Right renal cortex interstitium (tissue), 3 donors: Measurements from ENCODE around the gene PADI6. TPM values are rescaled to one million over a fixed set of nuclear protein-coding genes. Genes with fewer than 3 reads are reported as not detected.
A peak's percentile ranks its signal among the peaks of the same experiment; 100 is the strongest.
"Not testable (repeated sequence)": the region's sequence is repeated elsewhere in the genome, so short reads cannot be mapped to it uniquely, and the experiment has no call there.

Experiments
- DNase-seq, 3 donors: peaks; one replicate each; pipeline ENCODE4 v3.0.0-alpha.2; 2013; ENCODE audit warnings: low read depth in 3 of 3, low spot score in 2 of 3
- polyA plus RNA-seq, 3 donors: library from polyadenylated mRNA; unstranded; fragments of 120-200 nt; gene quantifications; one replicate each; pipeline ENCODE4 v1.2.1, GENCODE V29; 2013; ENCODE audit not compliant: insufficient read length in 3 of 3

The PADI6 gene
- polyA plus RNA-seq, 3 donors: not detected

GRCh38 chr1:17403081-17403480, 31.1 kb downstream of the PADI6 start:
- no peak for DNase-seq

GRCh38 chr1:17404034-17404684, 32.2 kb downstream of the PADI6 start:
- DNase-seq: no peak

GRCh38 chr1:17404820-17405219, 32.8 kb downstream of the PADI6 start:
- DNase-seq: no peak

GRCh38 chr1:17405898-17406759, 34.1 kb downstream of the PADI6 start:
- DNase-seq: peak; percentile 25 to 42 (median 32)

GRCh38 chr1:17406760-17407475, 34.9 kb downstream of the PADI6 start:
- not testable (repeated sequence) for DNase-seq

- not testable (repeated sequence) for DNase-seq
These were observed 36.0 kb downstream of the PADI6 start for GRCh38 chr1:17407786-17408514.

- no peak for DNase-seq
These were observed 37.4 kb downstream of the PADI6 start for GRCh38 chr1:17409391-17409811.

- no peak for DNase-seq
These were observed 40.3 kb downstream of the PADI6 start for GRCh38 chr1:17412093-17412870.

- DNase-seq: no peak
These were observed 42.0 kb downstream of the PADI6 start for GRCh38 chr1:17414022-17414421.

GRCh38 chr1:17416389-17416788, 44.4 kb downstream of the PADI6 start:
- DNase-seq: no peak

GRCh38 chr1:17419626-17420328, 47.8 kb downstream of the PADI6 start:
- no peak for DNase-seq

GRCh38 chr1:17420391-17420918, 48.5 kb downstream of the PADI6 start:
- no peak for DNase-seq

- no peak for DNase-seq
These were observed 50.5 kb downstream of the PADI6 start for GRCh38 chr1:17422461-17422860.

GRCh38 chr1:17423781-17424245, 51.8 kb downstream of the PADI6 start:
- no peak for DNase-seq

- DNase-seq: no peak
These were observed 54.0 kb downstream of the PADI6 start for GRCh38 chr1:17425806-17426600.

- no peak for DNase-seq
These were observed 56.0 kb downstream of the PADI6 start for GRCh38 chr1:17427696-17428660.

- DNase-seq: no peak
These were observed 57.2 kb downstream of the PADI6 start for GRCh38 chr1:17429183-17429582.
